Measurements from ENCODE around the gene SURF4.
"Not testable (repeated sequence)": the region's sequence is repeated elsewhere in the genome, so short reads cannot be mapped to it uniquely, and the experiment has no call there.

Gene SURF4

DNA sequence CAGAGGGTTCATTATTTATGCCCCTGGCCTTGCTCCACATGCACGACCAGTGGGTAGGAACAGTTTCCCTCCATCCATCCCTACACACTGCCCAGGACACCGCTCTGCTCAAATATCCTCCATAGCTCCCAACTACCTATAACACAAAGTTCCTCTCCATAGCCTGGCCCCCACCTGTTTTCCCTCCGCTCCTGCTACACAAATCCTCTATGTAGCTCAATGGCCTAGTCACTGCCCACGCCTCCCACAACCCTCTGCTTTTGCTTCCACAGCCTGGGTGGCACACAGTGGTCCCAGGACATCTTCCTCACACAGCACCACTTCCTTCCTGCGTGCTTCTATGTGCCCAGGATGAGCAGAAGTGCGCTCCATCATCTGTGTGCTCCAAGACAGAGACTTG is 21.5 kb upstream of the SURF4 start:
- no peak for DNase-seq (ENCODE audit: low spot score)

DNA sequence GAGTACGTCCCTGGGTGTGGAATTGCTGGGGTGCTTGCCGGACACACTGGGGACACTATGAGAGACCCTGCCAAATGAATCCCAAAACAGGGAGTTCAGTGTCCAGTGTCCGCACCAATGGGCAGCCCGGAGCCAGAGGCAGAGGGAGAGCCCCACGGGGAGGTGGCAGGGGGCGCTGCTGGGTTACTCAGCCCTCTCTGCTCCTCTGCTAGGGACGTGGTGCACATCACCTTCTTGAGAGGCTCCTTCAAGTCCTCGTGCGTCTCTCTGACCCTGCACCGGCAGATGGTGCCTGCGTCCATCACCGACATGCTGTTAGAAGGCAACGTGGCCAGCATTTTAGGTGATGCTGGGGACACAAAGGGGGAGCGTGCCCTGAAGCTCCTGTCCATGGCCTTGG is 21.1 kb upstream of the SURF4 start:
- DNase-seq (ENCODE audit: low spot score), result peak; percentile 21

DNA sequence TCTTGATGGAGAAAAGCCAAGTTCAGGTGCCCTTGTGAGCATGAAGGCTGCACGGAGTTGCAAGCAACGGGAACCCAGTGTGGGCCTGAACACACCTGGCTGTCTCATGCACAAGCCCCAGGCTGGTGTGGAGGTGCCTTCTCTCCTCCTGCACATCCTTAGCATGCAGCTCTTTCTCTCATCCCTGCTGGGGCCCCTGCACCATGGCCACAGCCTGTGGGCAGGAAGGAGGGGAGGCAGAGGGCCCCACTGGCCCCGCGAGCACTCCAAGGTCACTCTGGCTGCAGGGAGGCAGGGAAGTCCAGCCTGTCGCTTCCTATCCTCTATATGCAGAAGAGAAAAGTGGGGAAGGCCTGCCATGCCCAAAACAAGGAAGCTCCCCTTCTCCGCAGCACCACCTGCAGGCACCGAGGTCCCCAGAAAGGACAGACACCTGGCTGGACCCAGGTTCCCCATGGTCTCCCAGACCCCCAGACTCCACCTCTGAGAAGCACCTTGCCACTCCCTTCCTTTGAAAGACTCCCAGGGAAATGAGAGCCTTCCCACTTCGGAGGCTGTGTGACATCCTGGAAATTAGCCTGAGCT is 18.9 kb upstream of the SURF4 start:
- DNase-seq (ENCODE audit: low spot score), result no peak

DNA sequence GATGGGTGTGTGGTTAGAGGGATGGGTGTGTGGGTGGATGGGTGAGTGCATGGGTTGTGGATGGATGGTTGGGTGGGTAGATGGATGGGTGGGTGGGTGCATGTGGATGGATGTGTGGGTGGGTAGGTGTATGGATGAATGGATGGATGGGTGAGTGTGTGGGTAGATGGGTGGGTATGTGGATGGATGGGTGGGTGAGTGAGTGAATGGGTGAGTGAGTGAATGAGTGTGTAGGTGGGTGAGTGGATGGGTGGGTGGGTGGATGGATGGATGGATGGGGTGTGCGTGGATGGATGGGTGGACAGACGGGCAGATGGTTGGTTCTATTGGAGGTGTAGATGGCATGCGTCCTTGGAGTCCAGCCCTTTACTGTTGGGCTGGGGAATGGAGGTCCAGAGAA is 17.5 kb upstream of the SURF4 start:
- no peak for DNase-seq (ENCODE audit: low spot score)

DNA sequence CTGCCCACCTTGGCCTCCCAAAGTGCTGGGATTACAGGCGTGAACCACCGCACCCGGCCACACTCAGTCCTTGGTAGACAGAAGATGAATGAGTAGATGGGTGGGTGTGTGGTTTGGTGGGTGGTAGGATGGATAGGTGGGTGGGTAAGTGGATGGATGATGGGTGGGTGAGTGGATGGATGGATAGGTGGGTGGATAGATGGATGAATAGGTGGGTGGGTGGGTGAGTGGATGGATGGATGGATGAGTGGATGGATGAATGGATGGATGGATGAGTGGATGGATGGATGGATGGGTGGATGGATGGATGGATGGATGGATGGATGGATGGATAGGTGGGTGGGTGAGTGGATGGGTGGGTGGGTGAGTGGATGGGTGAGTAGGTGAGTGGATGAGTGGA is 16.4 kb upstream of the SURF4 start:
- not testable (repeated sequence) for DNase-seq (ENCODE audit: low spot score)

DNA sequence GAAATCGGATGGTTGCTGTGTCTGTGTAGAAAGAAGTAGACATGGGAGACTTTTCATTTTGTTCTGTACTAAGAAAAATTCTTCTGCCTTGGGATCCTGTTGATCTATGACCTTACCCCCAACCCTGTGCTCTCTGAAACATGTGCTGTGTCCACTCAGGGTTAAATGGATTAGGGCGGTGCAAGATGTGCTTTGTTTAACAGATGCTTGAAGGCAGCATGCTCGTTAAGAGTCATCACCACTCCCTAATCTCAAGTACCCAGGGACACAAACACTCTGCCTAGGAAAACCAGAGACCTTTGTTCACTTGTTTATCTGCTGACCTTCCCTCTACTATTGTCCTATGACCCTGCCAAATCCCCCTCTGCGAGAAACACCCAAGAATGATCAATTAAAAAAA is 15.6 kb upstream of the SURF4 start:
- DNase-seq (ENCODE audit: low spot score), result not testable (repeated sequence)

DNA sequence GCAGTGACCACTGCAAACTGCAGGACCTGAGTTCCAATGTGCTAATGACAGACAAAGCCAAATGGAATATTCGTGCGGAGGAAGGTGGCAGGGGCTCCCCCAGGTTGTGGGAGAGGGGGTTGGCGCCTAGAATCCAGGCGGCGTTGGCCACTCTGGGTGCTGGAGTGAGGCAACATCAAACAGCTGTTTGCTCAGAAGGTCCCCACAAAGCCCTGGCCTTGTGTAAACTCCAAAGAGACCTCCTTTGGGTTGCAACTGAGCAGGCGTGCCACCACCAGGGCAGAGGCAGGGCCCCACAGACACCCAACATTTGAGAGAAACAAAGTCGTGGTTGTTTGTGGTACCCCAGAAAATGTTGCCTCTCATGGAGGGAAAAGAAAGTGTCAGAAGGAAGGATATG is 14.9 kb upstream of the SURF4 start:
- DNase-seq (ENCODE audit: low spot score), result no peak

DNA sequence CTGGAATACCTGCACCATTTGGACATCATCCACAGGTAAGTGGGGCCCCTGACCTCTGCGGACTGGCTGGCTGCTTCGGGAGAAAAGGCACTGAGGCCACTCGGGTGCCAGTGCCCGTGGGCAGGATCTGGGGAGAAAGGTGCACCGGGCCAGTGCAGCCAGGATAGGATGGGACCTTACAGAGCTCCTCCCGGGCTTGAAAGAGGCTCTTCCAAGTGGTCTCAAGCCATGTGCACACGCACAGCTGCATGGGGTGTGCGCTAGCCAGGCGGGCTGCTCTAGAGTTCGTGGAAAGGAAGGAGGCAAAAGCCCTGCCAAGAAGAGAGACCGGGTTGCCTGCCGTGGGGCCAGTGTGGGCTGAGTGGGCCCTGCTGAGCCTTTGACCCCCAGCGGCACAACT is 13.7 kb upstream of the SURF4 start:
- no peak for DNase-seq (ENCODE audit: low spot score)

DNA sequence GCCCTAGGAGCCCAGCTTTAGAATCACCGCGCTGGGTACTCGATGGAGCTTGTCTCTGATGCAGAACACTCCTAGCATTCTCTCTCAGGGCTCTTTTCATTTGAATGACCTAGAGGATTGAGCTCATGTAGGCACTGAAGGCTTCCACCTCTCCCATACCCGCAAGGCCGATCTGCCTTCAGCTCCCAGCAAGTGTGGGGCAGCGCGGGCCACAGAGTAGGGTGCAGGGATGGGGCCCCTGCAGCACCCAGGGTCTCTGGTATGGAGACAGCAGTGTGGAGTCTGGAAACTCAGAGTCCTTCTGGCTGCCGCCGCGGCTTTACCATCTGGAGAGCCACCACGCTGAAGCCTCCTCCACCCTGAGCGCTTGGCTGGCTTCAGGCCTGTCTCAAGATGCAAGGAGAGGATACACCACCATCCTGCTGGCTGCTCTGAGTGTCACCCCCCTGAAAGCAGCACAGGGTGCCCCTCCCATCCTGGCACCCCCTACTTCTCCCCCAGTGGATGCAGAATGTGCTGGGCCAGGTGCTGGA is 13.2 kb upstream of the SURF4 start:
- DNase-seq (ENCODE audit: low spot score), result no peak

DNA sequence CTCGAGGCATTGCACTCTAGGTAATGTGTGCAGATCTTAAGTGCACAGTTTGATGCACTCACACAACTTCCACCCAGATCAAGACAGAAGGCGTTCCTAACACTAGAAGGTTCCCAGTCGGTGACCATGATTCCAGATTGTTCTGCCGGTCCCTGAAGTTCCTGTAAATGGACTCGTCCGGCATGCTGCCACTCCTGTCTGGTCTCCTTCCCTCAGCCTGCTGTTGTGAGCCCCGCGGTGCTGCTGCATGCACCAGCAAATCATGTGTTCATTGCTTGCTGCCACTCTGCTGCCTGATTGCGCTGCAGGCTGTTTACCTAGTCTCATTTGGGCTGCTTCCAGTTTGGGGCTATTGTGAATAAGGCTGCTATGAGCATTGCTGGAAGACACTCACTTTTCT is 11.8 kb upstream of the SURF4 start:
- DNase-seq (ENCODE audit: low spot score), result no peak

DNA sequence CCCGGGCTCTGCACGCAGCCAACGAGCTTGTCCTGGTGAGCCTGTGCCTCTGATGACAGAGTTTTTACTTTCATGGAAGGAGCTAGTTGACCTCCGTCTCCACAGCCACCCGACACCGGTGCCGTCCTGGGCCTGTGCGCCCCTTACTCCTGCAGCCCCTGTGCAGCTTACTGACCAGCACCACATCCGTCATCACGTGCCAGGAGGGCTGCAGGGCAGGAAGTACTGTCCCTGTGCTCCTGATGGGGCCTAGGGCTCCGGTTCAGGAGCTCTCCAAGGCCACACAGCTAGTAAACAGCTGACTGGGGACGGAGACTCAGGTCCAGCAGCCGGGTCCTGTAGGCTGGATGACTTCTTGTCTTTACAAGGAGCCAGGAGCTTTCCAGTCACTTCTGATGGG is 10.5 kb upstream of the SURF4 start:
- DNase-seq (ENCODE audit: low spot score), result no peak

DNA sequence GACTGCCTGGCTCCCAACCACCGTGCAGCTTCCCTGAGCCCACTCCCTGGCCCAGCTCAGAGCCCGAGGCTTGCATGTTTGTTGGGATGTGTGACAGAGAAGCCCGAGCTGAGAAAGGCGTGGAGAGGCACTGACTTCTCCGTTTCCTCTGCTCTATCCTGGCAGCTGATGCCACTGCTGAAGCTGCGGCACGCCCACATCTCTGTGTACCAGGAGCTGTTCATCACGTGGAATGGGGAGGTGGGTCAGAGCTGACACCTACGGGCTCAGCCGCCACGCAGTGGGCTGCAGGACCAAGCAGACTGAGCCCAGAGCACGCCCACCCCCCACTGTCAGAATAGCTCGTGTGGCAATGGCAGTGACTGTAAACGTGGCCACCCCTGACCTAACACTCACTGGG is 9.6 kb upstream of the SURF4 start:
- no peak for DNase-seq (ENCODE audit: low spot score)

DNA sequence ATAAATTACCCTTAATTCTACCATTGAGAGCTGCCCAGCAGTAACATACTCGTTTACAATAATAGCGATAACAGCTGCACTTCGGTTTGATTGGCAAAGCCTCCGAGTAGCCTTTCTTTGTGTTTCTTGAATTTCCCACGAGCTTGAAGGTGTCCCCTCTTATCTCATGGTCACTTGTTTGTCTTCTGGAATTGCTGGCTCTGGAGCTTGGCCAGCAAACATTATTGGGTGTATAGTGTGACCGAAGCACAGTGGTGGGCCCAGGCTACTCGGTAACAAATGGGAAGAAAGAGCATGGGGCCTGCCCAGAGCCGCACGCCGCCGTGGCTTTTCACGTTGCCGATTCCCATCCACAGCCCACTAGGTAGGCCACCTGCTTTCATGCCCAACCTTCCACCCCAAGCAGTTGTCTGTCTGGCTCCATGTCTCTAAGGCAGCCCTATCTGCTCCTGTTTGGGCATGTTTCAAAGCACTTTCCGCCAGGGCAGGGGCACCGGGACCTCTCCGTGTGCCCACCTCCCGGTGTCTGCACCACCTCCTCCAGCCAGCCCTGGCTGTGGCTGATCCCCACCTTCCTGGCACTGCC is 9.0 kb upstream of the SURF4 start:
- DNase-seq (ENCODE audit: low spot score), result no peak

DNA sequence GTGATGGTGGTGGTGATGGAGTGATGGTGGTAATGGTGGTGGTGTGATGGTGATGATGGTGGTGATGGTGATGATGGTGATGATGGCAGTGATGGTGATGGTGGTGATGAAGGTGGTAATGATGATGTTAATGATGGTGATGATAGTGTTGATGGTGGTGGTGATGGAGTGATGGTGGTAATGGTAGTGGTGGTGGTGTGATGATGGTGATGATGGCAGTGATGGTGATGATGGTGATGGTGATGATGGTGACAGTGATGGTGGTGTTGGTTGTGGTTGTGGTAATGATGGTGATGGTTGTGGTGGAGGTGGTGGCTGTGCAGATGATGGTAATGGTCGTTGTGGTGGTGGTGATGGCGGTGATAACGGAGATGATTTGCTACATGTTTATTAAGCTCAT is 7.6 kb upstream of the SURF4 start:
- no peak for DNase-seq (ENCODE audit: low spot score)

DNA sequence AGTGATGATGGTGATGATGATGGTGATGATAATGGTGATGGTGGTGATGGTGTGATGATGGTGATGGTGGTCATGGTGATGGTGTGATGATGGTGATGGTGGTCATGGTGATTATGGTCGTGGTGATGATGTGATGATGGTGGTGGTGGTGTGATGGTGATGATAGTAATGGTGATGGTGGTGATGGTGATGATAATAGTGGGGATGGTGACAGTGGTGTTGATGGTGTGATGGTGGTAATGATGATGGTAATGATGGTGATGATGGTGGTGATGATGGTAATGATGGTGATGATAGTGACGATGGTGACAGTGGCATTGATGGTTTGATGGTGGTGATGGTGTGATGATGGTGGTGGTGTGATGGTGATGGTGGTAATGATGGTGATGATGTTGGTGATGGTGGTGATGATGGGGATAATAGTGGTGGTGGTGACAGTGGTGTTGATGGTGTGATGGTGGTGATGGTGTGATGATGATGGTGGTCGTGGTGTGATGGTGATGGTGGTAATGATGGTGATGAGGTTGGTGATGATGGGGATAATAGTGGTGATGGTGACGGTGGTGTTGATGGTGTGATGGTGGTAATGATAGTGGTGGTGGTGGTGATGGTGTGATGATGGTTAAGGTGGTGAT is 6.8 kb upstream of the SURF4 start:
- no peak for DNase-seq (ENCODE audit: low spot score)

DNA sequence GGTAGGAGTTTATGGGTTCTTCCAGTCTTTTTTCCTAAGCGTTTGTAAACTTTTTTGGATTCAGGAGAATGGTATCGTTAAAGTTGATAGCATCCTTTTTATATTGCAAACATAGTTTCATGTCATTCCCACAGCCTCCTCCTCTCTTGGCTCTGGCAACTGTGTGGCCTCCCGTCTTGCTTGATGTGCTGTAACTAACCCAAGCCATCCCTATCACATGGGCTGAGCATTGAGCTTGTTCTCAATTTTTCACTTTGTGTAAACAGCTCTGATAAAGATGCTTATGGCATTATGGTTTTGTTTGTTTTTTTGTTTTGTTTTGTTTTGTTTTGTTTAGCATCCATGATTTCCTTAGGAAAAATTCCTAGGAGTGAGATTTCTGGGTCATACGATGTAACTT is 4.9 kb upstream of the SURF4 start:
- no peak for DNase-seq (ENCODE audit: low spot score)

DNA sequence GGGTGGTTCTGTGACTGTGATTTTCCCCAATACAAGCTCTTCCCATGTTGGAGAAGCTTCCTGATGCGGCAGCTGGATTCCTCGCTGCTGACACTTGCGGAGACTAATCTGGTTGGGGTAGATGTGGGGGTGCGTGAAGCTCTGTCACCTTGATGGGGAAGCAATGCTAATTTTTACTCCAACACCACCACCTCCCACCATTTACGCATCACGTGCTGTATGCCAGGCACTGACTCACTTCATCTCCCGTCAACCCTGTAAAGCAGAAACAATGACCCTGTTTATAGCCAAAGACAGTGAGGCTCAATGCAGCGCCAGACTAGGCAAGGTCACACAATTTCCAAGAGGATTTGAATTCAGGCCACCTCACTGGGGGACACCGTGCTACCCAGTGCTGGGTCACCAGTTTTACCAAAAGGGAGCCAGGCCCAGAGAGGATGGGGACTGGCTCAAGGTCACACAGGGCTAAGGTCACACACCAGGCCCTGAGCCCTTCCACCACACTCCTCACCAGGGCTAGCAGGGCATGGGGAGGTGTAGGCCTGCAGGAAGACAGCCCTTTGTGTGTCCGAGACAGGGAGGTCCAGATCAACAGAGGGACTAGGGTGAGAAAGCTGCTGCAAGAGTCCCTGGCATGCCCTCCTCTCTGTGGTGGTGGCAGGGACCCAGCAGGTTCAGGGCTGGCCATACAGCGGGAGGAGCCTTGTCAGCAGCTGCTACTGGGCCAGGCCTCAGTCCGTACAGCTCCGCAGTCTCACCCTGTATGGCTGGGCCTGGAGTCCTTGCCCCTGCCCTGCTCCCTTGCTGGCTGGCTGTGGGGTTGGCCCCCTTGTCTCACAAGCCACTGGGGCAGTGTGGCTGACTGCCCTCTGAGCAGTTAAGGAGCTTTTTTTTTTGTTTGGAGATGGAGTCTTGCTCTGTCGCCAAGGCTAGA is 3.6 kb upstream of the SURF4 start:
- DNase-seq (ENCODE audit: low spot score), result no peak

DNA sequence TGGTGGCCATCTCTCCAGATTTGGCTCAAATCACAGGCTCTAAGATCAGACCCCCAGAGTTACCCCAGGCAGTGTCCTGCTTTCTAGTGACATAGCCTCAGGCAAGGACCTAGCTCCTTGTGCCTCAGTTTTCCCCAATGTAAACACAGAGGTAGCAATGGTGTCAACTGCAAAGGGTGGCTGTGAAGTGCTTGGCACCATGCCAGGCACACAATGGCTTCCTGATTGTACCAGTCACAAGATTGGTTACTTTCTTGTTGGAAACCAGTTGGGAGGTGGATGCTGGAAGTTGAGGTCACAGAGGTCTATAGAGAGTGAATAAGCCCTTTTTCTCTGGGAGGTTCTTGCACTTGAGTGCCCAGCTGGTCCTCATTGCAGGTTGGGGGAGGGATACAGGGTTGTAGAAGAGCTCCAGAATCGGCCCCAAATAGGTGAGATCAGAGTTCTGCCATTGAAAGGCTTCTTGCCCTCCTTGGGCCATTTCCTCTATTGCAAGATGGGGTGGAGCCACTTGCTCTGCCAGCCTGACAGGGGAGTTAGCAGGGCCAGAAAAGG is 2.6 kb upstream of the SURF4 start:
- no peak for DNase-seq (ENCODE audit: low spot score)

DNA sequence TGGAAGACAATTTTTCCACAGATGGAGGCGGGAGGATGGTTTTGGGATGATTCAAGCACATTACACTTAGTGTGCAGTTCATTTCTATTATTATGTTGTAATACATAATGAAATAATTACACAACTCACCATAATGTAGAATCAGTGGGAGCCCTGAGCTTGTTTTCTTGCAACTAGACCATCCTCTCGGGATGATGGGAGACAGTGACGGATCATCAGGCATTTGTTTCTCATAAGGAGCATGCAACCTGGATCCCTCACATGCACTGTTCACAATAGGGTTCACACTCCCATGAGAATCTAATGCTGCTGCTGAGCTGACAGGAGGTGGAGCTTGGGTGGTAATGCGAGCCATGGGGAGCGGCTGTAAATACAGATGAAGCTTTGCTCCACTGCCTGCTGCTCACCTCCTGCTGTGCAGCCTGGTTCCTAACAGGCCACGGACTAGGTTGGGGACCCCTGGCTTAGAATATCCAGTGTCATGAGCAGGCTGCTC is 1.9 kb upstream of the SURF4 start:
- no peak for DNase-seq (ENCODE audit: low spot score)

DNA sequence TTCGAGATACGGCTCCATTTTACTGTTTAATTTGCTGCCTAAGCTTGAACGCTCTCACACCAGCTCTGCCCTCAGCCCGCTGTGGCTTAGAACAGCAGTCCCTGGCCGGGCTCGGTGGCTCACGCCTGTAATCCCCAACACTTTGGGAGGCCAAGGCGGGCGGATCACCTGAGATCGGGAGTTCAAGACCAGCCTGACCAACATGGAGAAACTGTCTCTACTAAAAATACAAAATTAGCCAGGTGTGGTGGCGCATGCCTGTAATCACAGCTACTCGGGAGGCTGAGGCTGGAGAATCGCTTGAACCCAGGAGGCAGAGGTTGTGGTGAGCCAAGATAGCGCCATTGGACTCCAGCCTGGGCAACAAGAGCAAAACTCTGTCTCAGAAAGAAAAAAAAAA is 1.4 kb upstream of the SURF4 start:
- not testable (repeated sequence) for DNase-seq (ENCODE audit: low spot score)

DNA sequence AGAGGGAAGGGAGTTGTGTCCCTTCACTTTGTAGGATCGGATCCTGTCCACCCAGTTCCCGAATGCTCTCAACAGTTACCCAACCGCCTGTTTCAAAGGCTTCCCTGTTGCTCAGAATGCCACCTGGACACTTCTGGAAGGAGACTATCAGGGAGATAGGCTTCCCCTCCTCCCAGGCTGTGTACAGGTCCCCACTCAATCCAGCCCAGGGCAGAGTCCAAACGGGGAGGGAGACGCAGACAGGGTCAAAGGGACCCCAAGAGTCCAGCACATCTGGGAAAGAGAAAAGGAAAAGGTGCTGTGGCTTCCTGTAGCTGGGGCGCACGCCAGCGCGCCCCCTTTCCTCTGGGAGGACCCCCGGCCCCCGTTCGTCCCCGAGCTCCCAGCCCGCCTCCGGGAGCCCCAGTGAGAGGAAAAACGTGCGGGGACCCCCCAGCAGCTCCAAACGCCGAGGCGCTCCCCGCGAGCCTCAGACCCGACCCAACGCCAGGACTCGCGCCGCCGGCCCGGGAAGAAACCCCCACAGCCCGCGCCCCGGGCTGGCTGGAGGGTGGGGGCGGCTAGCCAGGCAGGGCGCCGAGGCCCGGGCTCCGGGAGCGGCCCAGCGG is 640 bp downstream of the SURF4 start:
- peak; percentile 36 for DNase-seq (ENCODE audit: low spot score)

Measured in AG08395 (cell line).